OCI-LY3 (cell line): ENCODE results near the gene NBEA.

ENCODE experiments used
- H2AFZ ChIP-seq: fragments of 200-600, 300-600 bp; shearing (Covaris generic); 2 replicates; pipeline ENCODE4 v1.6.0; 2014; ENCODE audit warnings: antibody characterized with exemption, low read depth, low read length
- H3K27ac ChIP-seq: fragments of 200-600, 300-600 bp; sonication (generic); 2 replicates; pipeline ENCODE4 v1.5.1; 2014; ENCODE audit warnings: mild to moderate bottlenecking, low read length, moderate library complexity, mixed read lengths
- H3K27me3 ChIP-seq: fragments of 200-600, 300-600 bp; sonication (generic); 2 replicates; pipeline ENCODE4 v1.6.1; 2014; ENCODE audit warnings: low read depth, low read length, mixed read lengths
- H3K36me3 ChIP-seq: fragments of 200-600, 300-600 bp; sonication (generic); replicated peaks from 2 replicates; pipeline ENCODE3; 2014; ENCODE audit warnings: low read depth, low read length, mixed read lengths
- H3K4me1 ChIP-seq: fragments of 300-600, 200-600 bp; sonication (generic); 2 replicates; pipeline ENCODE4 v1.6.1; 2014; ENCODE audit warnings: low read length, mixed read lengths
- H3K4me2 ChIP-seq: fragments of 200-600, 300-600 bp; sonication (generic); 2 replicates; pipeline ENCODE4 v1.6.1; 2014; ENCODE audit warnings: low read length, mixed read lengths
- H3K4me3 ChIP-seq: fragments of 300-600, 200-600 bp; sonication (generic); 2 replicates; pipeline ENCODE4 v1.5.1; 2014; ENCODE audit warnings: antibody characterized with exemption, mild to moderate bottlenecking, low read length, moderate library complexity
- H3K79me2 ChIP-seq: fragments of 300-600, 200-600 bp; shearing (Covaris generic); 2 replicates; pipeline ENCODE4 v1.6.1; 2014; ENCODE audit warnings: mild to moderate bottlenecking, low read length, mixed read lengths
- H3K9ac ChIP-seq: fragments of 300-600, 200-600 bp; shearing (Covaris generic); 2 replicates; pipeline ENCODE4 v1.6.0; 2014; ENCODE audit warnings: mild to moderate bottlenecking, low read length, moderate library complexity
- H3K9me3 ChIP-seq: fragments of 200-600, 300-600 bp; shearing (Covaris generic); 2 replicates; pipeline ENCODE4 v1.6.1; 2014; ENCODE audit warnings: low read length, mixed read lengths; ENCODE audit not compliant: insufficient read depth
- H4K20me1 ChIP-seq: fragments of 200-600, 300-600 bp; sonication (generic); 2 replicates; pipeline ENCODE4 v1.6.1; 2016; ENCODE audit warnings: low read length, mixed read lengths; ENCODE audit not compliant: insufficient read depth
- CTCF ChIP-seq: fragments of 200-600, 300-600 bp; sonication (generic); IDR thresholded peaks from 2 replicates; pipeline ENCODE4 v1.5.1; 2014; ENCODE audit warnings: antibody characterized with exemption, low read length, low read depth
- EZH2phosphoT487 ChIP-seq: fragments of 200-600 bp; shearing (Covaris generic); IDR thresholded peaks from 2 replicates; pipeline ENCODE4 v1.6.1; 2018; ENCODE audit warnings: antibody characterized with exemption, mixed run types, low read depth

The NBEA gene

GRCh38 chr13:35648201-35648600 lies 706.1 kb downstream of the NBEA start:
- Histone ChIP-seq H3K4me2 (no peak overlapping the region), H3K4me3 (no peak overlapping the region), H3K36me3 (no peaks in the 10 kb centered on the region), H3K9ac (no peak overlapping the region), H4K20me1 (no peaks in the 10 kb centered on the region), H2AFZ (no peak overlapping the region), H3K79me2 (no peaks in the 10 kb centered on the region), H3K4me1 (no peaks in the 10 kb centered on the region), H3K27me3 (no peaks in the 10 kb centered on the region), H3K27ac (no peak overlapping the region), H3K9me3 (no peaks in the 10 kb centered on the region)
- TF ChIP-seq CTCF (no peak), EZH2phosphoT487 (no peak)

- Histone ChIP-seq H2AFZ (no peak overlapping the region), H3K9me3 (no peaks in the 10 kb centered on the region), H3K36me3 (no peaks in the 10 kb centered on the region), H3K27me3 (no peaks in the 10 kb centered on the region), H3K79me2 (no peaks in the 10 kb centered on the region), H3K27ac (no peak overlapping the region), H3K4me2 (no peak overlapping the region), H3K4me3 (no peak overlapping the region), H4K20me1 (no peaks in the 10 kb centered on the region), H3K9ac (no peak overlapping the region), H3K4me1 (no peaks in the 10 kb centered on the region)
- no peak for TF ChIP-seq EZH2phosphoT487
- TF ChIP-seq CTCF: no peak
Observed at GRCh38 chr13:35649162-35649561, 707.1 kb downstream of the NBEA start.

- Histone ChIP-seq H4K20me1 (no peaks in the 10 kb centered on the region), H3K4me1 (no peaks in the 10 kb centered on the region), H3K9me3 (no peaks in the 10 kb centered on the region), H3K4me2 (no peak overlapping the region), H3K9ac (no peak overlapping the region), H2AFZ (no peak overlapping the region), H3K36me3 (no peaks in the 10 kb centered on the region), H3K79me2 (no peaks in the 10 kb centered on the region), H3K27ac (no peak overlapping the region), H3K27me3 (no peaks in the 10 kb centered on the region), H3K4me3 (no peak overlapping the region)
- TF ChIP-seq EZH2phosphoT487 (no peak), CTCF (no peak)
Observed at GRCh38 chr13:35659796-35660195, 717.7 kb downstream of the NBEA start.

GRCh38 chr13:35664747-35665146 lies 722.7 kb downstream of the NBEA start:
- Histone ChIP-seq H4K20me1 (no peaks in the 10 kb centered on the region), H3K79me2 (no peaks in the 10 kb centered on the region), H3K36me3 (no peaks in the 10 kb centered on the region), H3K27ac (no peak overlapping the region), H3K27me3 (no peaks in the 10 kb centered on the region), H3K4me1 (no peaks in the 10 kb centered on the region), H3K9ac (no peak overlapping the region), H3K4me2 (no peak overlapping the region), H2AFZ (no peak overlapping the region), H3K9me3 (no peaks in the 10 kb centered on the region), H3K4me3 (no peak overlapping the region)
- no peak for TF ChIP-seq CTCF
- TF ChIP-seq EZH2phosphoT487: no peak
